ENCODE results near the gene CACNA1C.

The CACNA1C gene

DNA sequence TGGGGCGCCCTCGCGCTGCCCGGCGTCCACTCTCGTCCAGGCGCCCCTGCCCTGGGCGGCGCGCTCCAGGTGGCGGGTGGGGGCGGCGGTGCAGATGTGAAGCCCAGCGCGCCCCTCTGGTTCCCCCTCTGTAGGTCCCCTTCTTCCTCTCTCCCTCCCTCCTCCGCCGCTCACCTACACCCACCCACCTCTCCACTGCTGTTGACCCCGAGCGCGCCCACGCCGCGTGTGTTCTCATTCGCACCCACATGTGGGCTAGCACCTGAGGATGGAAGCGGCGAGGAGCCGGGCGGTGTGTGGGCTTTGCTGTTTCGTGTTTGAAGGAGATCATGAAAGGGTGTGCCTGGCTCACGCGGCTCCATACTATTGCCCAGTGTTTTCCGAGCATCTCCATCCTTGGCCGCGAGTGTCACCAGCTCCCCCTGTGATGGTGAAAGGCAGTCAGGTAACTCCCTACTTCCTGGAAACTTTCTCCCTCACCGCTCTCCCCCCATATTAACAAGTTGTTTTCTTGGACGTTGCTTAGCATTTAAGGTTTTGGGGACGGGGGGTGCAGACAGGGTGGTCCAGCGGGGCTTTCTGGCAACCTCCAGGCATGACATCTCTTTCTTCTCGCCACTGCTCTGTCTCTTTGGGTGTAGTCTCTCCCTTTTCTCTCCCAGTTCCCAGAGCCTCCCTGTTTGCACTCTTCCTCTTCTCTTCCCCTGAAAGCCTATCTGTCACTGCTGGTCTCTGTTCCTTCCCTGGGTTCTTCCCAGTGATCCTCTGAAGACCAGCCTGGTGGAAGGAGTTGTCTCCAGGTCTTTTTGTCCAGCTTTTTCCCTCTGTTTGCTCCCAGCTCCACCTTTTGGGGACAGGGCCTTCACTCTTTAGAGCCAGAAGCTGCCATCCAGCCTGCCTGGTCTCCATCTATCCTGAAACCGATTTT, 1.6 kb downstream of the CACNA1C start:
- CTCF ChIA-PET: interaction anchor here (0.5 to 0.6 kb wide), 2 partner anchors 263 to 529 kb away, joined by 3 read pairs; no protein-coding TSS in a partner anchor
- POLR2A ChIA-PET (ENCODE audit: low non-redundant PET): no interaction called here
- DNase-seq (ENCODE audit: low spot score): no peak
- no peak overlapping the region for H3K27ac ChIP-seq
- TF ChIP-seq, protein P1, sequence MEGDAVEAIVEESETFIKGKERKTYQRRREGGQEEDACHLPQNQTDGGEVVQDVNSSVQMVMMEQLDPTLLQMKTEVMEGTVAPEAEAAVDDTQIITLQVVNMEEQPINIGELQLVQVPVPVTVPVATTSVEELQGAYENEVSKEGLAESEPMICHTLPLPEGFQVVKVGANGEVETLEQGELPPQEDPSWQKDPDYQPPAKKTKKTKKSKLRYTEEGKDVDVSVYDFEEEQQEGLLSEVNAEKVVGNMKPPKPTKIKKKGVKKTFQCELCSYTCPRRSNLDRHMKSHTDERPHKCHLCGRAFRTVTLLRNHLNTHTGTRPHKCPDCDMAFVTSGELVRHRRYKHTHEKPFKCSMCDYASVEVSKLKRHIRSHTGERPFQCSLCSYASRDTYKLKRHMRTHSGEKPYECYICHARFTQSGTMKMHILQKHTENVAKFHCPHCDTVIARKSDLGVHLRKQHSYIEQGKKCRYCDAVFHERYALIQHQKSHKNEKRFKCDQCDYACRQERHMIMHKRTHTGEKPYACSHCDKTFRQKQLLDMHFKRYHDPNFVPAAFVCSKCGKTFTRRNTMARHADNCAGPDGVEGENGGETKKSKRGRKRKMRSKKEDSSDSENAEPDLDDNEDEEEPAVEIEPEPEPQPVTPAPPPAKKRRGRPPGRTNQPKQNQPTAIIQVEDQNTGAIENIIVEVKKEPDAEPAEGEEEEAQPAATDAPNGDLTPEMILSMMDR (conservative IDR thresholded peaks at IDR 0.05; ENCODE audit: low read depth): no peak

DNA sequence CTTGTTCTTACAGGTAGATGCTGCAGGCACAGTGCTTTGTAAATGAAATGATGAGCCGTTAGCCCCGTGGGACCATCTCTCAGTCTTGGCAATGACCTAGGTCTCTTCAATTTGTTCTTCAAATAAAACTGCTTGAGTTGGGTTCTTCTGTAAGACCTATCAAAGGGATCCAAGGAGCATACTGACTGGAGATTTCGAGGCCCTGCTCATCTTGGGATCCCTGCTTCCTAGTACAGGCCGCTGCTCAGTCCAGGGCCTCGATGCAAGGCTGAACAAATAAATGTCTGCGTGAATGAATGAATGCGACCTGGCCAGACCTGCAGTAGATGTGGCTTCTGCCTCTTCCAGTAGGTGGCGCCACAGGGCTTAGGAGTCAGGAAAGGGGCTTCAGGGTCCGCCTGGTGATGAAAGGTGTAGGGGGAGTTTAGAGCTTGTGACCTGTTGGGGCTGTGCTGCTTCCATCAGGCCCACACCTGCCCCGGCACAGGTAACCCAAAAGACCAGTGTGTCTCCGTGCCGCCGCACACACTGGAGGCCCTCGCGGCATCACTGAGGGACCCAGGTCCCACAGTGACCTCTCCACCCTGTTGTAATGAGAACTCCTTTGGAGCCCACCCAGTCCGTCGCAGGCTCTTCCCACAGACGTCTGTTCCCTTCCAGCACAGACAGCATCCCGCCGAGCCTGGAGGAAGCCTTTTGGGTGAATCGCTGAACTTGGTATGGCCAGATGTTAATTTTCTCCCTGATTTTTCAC, 4.4 kb downstream of the CACNA1C start:
- no peak overlapping the region for H3K27ac ChIP-seq
- no peak for DNase-seq (ENCODE audit: low spot score)
- ChIA-PET POLR2A (ENCODE audit: low non-redundant PET) (no interaction called here), CTCF (interaction anchor here (0.5 to 0.9 kb wide), 3 partner anchors 36 to 659 kb away, joined by 3 to 5 read pairs (median 3); no protein-coding TSS in a partner anchor)
- TF ChIP-seq, protein P1 (conservative IDR thresholded peaks at IDR 0.05; ENCODE audit: low read depth): peak; percentile 23; the same call in 1 of the 2 replicates

DNA sequence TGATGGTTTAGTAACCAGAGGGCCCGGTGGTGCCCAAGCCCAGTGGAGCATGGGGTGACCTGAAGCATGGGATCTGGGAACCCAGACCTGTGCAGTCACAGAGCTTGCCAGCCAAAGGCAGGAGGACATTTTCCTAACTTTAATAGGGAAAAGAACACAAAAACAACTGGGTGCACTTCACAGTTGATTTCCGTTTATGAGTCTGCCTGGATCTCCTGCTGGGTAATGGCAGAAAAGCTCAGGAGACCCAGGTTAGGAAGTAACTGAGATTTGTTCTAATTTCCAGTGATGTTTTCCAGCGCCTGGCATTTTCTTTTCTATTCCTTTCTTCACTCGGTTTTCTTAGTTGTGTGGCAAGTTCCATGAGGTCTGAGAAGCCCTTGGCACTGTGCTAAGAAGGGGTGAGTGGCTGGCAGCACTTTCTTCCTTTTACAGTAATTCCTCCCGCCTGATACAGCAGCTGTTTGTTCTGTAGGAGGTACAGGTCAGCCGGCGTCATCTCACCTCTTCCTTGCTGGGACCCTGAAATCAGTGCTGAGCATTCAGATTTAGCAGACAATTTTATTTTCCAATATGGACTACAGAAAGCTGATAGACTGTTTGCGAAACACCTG, 5.1 kb downstream of the CACNA1C start:
- TF ChIP-seq, protein P1 (conservative IDR thresholded peaks at IDR 0.05; ENCODE audit: low read depth): no peak
- ChIA-PET CTCF (interaction anchor here (0.5 to 0.9 kb wide), 2 partner anchors 37 to 525 kb away, joined by 3 to 5 read pairs; no protein-coding TSS in a partner anchor), POLR2A (ENCODE audit: low non-redundant PET) (no interaction called here)
- H3K27ac ChIP-seq: no peak overlapping the region
- DNase-seq (ENCODE audit: low spot score): no peak

DNA sequence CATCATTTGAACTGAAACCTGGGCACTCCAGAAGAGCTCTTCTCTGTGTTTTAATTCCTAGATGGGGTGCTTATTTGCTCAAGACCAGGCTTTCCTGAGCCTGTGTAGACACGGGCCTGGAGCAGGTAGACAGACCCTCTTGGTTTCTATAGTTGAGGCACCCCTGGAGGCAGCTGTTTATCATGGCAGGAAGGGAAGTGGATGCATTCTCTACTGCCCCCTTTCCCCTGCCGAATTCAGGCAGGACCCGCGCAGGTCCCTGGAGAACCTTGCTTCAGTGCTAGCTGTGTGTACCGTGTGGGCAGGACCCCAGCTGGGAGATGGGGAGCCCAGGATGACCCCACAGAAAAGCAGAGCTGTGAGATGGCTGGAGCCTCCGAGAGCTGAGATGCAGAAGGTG, 6.0 kb downstream of the CACNA1C start:
- DNase-seq (ENCODE audit: low spot score): no peak
- CTCF ChIA-PET: no interaction called here
- TF ChIP-seq, protein P1 (conservative IDR thresholded peaks at IDR 0.05; ENCODE audit: low read depth): no peak
- no peak overlapping the region for H3K27ac ChIP-seq
- POLR2A ChIA-PET (ENCODE audit: low non-redundant PET): no interaction called here

DNA sequence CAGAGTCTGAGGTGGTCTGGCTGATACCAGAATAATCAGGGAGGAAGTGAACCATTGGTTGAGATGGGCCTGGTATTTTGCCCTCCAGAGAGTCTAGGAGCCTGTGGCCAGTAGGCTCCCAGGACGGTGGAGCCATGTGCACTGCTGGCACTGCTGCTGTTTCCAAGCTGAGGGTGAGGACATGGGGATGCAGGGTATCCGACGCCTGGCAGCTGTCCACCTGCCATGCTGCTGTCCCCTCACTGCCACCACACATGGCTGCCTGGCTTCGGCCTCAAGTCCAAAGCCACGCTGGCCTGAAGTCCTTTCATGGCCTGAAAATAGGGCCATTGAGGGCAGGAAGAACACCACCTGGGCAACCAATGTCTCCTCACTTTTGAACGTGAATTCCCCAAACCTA, 8.6 kb downstream of the CACNA1C start:
- DNase-seq (ENCODE audit: low spot score): no peak
- ChIA-PET CTCF (interaction anchor here (0.5 kb wide), 1 partner anchor 27 kb away, joined by 3 read pairs; no protein-coding TSS in a partner anchor), POLR2A (ENCODE audit: low non-redundant PET) (no interaction called here)
- H3K27ac ChIP-seq: no peak overlapping the region
- TF ChIP-seq, protein P1 (conservative IDR thresholded peaks at IDR 0.05; ENCODE audit: low read depth): no peak

DNA sequence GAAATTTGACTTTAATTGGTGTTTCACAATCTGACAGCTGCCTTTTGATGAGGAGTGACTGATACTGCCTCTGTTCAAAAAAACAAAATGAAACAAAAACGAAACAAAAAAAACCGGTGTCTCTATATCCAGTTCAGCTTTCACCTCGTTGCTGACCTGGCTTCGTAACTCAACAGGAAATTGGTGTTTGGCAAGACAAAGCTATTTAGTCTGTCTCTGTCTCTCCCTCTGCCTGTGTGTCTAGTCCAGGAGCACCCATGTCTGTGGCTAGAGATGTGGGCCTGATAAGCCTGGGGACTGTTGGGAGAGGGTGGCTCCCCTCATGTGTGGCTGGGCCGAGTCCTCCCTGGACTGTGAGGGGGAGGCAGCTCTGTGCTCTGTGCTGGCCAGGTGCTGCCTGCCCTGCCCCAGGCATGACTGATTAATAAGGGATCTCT, 11.3 kb downstream of the CACNA1C start:
- CTCF ChIA-PET: interaction anchor here (0.6 kb wide), 1 partner anchor 591 kb away, joined by 4 read pairs; no protein-coding TSS in a partner anchor
- POLR2A ChIA-PET (ENCODE audit: low non-redundant PET): no interaction called here
- no peak overlapping the region for H3K27ac ChIP-seq
- no peak for DNase-seq (ENCODE audit: low spot score)
- TF ChIP-seq, protein P1 (conservative IDR thresholded peaks at IDR 0.05; ENCODE audit: low read depth): no peak

Measured in RWPE1 (cell line).